HepG2 (cell line): ENCODE results near the gene OR6S1. TPM values are rescaled to one million over a fixed set of nuclear protein-coding genes. Genes with fewer than 3 reads are reported as not detected.

ENCODE experiments used
- DNMT3B ChIP-seq: conservative IDR thresholded peaks from 2 replicates; pipeline ENCODE4 v1.6.1; 2016; ENCODE audit warnings: missing biosample characterization, control low read depth
- GATAD2A ChIP-seq: IDR thresholded peaks from 2 replicates; pipeline ENCODE4 v1.6.1; 2016
- HMG20B ChIP-seq: conservative IDR thresholded peaks from 2 replicates; pipeline ENCODE4 v1.6.1; 2016; ENCODE audit warnings: missing genetic modification reagents, missing compliant biosample characterization
- HNRNPLL ChIP-seq: fragments of 200-400 bp; formaldehyde crosslinking; IDR thresholded peaks from 2 replicates; pipeline ENCODE4 v1.6.1; 2017; ENCODE audit warnings: mild to moderate bottlenecking, low read depth, low read length; ENCODE audit not compliant: poor library complexity, severe bottlenecking
- KDM5A ChIP-seq: fragments of 200-600 bp; sonication (generic); IDR thresholded peaks from 2 replicates; pipeline ENCODE4 v1.7.0; 2018; ENCODE audit warnings: antibody characterized with exemption, mild to moderate bottlenecking, low read length, borderline replicate concordance
- MAF1 ChIP-seq: sonication (generic); formaldehyde crosslinking; IDR thresholded peaks from 2 replicates; pipeline ENCODE4 v1.5.0; 2020; ENCODE audit warnings: missing genetic modification reagents, borderline replicate concordance
- MAFG ChIP-seq: sonication (generic); formaldehyde crosslinking; IDR thresholded peaks from 2 replicates; pipeline ENCODE4 v1.5.1; 2020; ENCODE audit warnings: mild to moderate bottlenecking, missing genetic modification reagents
- MTA1 ChIP-seq: sonication (generic); formaldehyde crosslinking; IDR thresholded peaks from 2 replicates; pipeline ENCODE4 v1.4.0; 2020; ENCODE audit warnings: missing genetic modification reagents, mild to moderate bottlenecking, borderline replicate concordance
- MTA3 ChIP-seq: sonication (generic); formaldehyde crosslinking; IDR thresholded peaks from 2 replicates; pipeline ENCODE4 v1.4.0; 2020; ENCODE audit warnings: missing genetic modification reagents
- MXD4 ChIP-seq: IDR thresholded peaks from 2 replicates; pipeline ENCODE4 v1.6.1; 2016; ENCODE audit warnings: mild to moderate bottlenecking, missing biosample characterization, missing genetic modification reagents
- PHF8 ChIP-seq: sonication (generic); formaldehyde crosslinking; IDR thresholded peaks from 2 replicates; pipeline ENCODE4 v1.5.0; 2020; ENCODE audit warnings: missing genetic modification reagents
- PPARG ChIP-seq: conservative IDR thresholded peaks from 2 replicates; pipeline ENCODE4 v1.6.1; 2016; ENCODE audit warnings: missing biosample characterization, missing genetic modification reagents
- PRPF4 ChIP-seq: fragments of 200-400 bp; formaldehyde crosslinking; IDR thresholded peaks from 2 replicates; pipeline ENCODE4 v1.6.1; 2016; ENCODE audit warnings: low read length, low read depth; ENCODE audit not compliant: poor library complexity, severe bottlenecking
- SETDB1 ChIP-seq: sonication (generic); formaldehyde crosslinking; IDR thresholded peaks from 2 replicates; pipeline ENCODE4 v1.5.1; 2020; ENCODE audit warnings: missing genetic modification reagents, mild to moderate bottlenecking, borderline replicate concordance
- SMC3 ChIP-seq: IDR thresholded peaks from 2 replicates; pipeline ENCODE4 v1.6.1; 2011; ENCODE audit warnings: low read length, improper control_type of control experiment
- SNAPC2 ChIP-seq: sonication (generic); formaldehyde crosslinking; IDR thresholded peaks from 2 replicates; pipeline ENCODE4 v1.8.1; 2022; ENCODE audit warnings: mild to moderate bottlenecking, missing genetic modification reagents
- STAG1 ChIP-seq: sonication (generic); formaldehyde crosslinking; IDR thresholded peaks from 2 replicates; pipeline ENCODE4 v1.4.0; 2020; ENCODE audit warnings: missing genetic modification reagents
- YEATS2 ChIP-seq: sonication (generic); formaldehyde crosslinking; IDR thresholded peaks from 2 replicates; pipeline ENCODE4 v1.4.0; 2020; ENCODE audit warnings: missing genetic modification reagents, borderline replicate concordance
- ZNF232 ChIP-seq: sonication (generic); formaldehyde crosslinking; IDR thresholded peaks from 2 replicates; pipeline ENCODE4 v1.4.0; 2020; ENCODE audit warnings: missing genetic modification reagents, borderline replicate concordance
- ZNF317 ChIP-seq: sonication (generic); formaldehyde crosslinking; IDR thresholded peaks from 2 replicates; pipeline ENCODE4 v1.5.0; 2020; ENCODE audit warnings: mild to moderate bottlenecking, missing genetic modification reagents
- ZNF652 ChIP-seq: IDR thresholded peaks from 2 replicates; pipeline ENCODE4 v1.6.1; 2016; ENCODE audit warnings: low read depth, borderline replicate concordance
- ZNF724P ChIP-seq: sonication (generic); formaldehyde crosslinking; IDR thresholded peaks from 2 replicates; pipeline ENCODE4 v1.8.0; 2022; ENCODE audit warnings: missing genetic modification reagents, borderline replicate concordance
- ZNF776 ChIP-seq: sonication (generic); formaldehyde crosslinking; IDR thresholded peaks from 2 replicates; pipeline ENCODE4 v1.4.0; 2020; ENCODE audit warnings: mild to moderate bottlenecking, missing genetic modification reagents
- polyA plus RNA-seq, 8 experiments: library from polyadenylated mRNA; depleted of rRNA in 3 of 8; stranded (reverse) in 7 of 8; unstranded in 1 of 8; fragments of >200 nt; fragmentation: Illumina TruSeq in 4 of 8; extraction: Trizol in 4 of 8; gene quantifications; 2 replicates each; pipeline versions ENCODE4 v1.2.1 to v1.2.3, GENCODE V29; 2011 to 2016; ENCODE audit warnings: low read depth in 4 of 8, missing spikeins in 1 of 8, mixed read lengths in 1 of 8; ENCODE audit not compliant: insufficient read depth in 1 of 8
- total RNA-seq, 5 experiments: library from RNA; depleted of rRNA; stranded (reverse); fragments of >200 nt; fragmentation: Illumina TruSeq; extraction: Trizol; gene quantifications; 2 replicates each; pipeline ENCODE4 v1.2.3, GENCODE V29; 2016; ENCODE audit warnings: low read depth in 1 of 5
- TF ChIP-seq, protein P1 (sequence below): sonication (generic); formaldehyde crosslinking; conservative IDR thresholded peaks from 2 replicates; pipeline ENCODE4 v1.4.0; 2020; ENCODE audit warnings: missing genetic modification reagents
- TF ChIP-seq, protein P2 (sequence below): sonication (generic); formaldehyde crosslinking; IDR thresholded peaks from 2 replicates; pipeline ENCODE4 v1.4.0; 2020; ENCODE audit warnings: mild to moderate bottlenecking, missing genetic modification reagents

OR6S1 gene
- total and polyA plus RNA-seq, 2 of the 13 experiments (the other 11 are each of a cell fraction or from before 2014, with no cell fraction given): 0.09 TPM; not detected in 1

DNA sequence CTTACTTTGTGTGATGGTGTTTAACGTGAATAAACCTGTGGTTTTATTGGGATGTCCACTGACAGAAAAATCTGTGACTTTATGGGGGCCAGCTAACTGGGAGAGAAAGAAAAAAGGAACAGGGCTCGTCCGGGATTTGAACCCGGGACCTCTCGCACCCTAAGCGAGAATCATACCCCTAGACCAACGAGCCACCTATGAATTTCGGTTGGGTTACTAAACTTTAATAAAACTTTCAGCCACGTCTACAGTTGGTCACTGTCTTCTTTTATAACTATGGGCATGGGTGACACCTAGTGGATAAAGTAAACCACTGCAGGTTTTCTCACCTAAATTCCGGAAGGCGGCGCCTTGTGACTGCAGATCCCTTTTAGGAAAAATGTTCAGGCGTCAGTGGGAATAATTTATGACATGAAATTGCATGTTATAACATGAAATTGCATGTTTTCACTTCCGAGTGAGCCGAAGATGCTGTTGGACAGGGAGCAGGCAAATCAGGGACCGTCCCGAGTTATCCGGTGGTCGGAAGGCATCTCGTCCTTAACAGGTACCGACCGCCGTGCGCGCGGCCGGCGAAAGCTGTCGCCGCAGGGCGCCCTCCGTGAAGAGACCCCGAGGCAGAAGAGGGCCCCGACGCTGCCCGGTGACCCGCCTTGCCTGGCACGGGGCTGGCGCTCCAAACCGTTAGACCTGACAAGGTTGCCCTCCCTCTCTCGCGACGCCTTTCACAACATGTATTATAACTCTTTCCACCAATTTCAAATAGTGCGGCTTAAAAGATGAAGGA lies 32.1 kb downstream of the OR6S1 start (continued):
- TF ChIP-seq MXD4 (CRISPR knock-in tag) (0 out of 2 replicates have a peak, but pooled peaks have one; percentile 42), SNAPC2 (CRISPR knock-in tag) (0 out of 2 replicates have a peak, but pooled peaks have one; percentile 22), PPARG (CRISPR knock-in tag) (peak; percentile 56; the same call in 1 of the 2 replicates), ZNF317 (CRISPR knock-in tag) (peak; percentile 18; the same call in 1 of the 2 replicates), ZNF776 (peak; percentile 60; the same call in 1 of the 2 replicates), PRPF4 (peak; percentile 68), ZNF724P (CRISPR knock-in tag) (peak; percentile 59; the same call in 1 of the 2 replicates), ZNF652 (CRISPR knock-in tag) (peak; percentile 26; the same call in 1 of the 2 replicates), MAFG (no peak), HNRNPLL (peak; percentile 14), MAF1 (CRISPR knock-in tag) (peak; percentile 91; the same call in 1 of the 2 replicates), DNMT3B (CRISPR knock-in tag) (peak; percentile 84), SMC3 (peak; percentile 91), MTA1 (peak; percentile 36; the same call in 1 of the 2 replicates), ZNF232 (CRISPR knock-in tag) (peak; percentile 87), MTA3 (no peak), KDM5A (peak; percentile 79; the same call in 1 of the 2 replicates), HMG20B (CRISPR knock-in tag) (no peak), GATAD2A (CRISPR knock-in tag) (peak; percentile 71; the same call in 1 of the 2 replicates), SETDB1 (CRISPR knock-in tag) (no peak), PHF8 (CRISPR knock-in tag) (peak; percentile 74; the same call in 1 of the 2 replicates), STAG1 (CRISPR knock-in tag) (peak; percentile 99), YEATS2 (0 out of 2 replicates have a peak, but pooled peaks have one; percentile 12)
- TF ChIP-seq, protein P1, sequence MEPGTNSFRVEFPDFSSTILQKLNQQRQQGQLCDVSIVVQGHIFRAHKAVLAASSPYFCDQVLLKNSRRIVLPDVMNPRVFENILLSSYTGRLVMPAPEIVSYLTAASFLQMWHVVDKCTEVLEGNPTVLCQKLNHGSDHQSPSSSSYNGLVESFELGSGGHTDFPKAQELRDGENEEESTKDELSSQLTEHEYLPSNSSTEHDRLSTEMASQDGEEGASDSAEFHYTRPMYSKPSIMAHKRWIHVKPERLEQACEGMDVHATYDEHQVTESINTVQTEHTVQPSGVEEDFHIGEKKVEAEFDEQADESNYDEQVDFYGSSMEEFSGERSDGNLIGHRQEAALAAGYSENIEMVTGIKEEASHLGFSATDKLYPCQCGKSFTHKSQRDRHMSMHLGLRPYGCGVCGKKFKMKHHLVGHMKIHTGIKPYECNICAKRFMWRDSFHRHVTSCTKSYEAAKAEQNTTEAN (CRISPR knock-in tag): 0 out of 2 replicates have a peak, but pooled peaks have one; percentile 20
- TF ChIP-seq, protein P2, sequence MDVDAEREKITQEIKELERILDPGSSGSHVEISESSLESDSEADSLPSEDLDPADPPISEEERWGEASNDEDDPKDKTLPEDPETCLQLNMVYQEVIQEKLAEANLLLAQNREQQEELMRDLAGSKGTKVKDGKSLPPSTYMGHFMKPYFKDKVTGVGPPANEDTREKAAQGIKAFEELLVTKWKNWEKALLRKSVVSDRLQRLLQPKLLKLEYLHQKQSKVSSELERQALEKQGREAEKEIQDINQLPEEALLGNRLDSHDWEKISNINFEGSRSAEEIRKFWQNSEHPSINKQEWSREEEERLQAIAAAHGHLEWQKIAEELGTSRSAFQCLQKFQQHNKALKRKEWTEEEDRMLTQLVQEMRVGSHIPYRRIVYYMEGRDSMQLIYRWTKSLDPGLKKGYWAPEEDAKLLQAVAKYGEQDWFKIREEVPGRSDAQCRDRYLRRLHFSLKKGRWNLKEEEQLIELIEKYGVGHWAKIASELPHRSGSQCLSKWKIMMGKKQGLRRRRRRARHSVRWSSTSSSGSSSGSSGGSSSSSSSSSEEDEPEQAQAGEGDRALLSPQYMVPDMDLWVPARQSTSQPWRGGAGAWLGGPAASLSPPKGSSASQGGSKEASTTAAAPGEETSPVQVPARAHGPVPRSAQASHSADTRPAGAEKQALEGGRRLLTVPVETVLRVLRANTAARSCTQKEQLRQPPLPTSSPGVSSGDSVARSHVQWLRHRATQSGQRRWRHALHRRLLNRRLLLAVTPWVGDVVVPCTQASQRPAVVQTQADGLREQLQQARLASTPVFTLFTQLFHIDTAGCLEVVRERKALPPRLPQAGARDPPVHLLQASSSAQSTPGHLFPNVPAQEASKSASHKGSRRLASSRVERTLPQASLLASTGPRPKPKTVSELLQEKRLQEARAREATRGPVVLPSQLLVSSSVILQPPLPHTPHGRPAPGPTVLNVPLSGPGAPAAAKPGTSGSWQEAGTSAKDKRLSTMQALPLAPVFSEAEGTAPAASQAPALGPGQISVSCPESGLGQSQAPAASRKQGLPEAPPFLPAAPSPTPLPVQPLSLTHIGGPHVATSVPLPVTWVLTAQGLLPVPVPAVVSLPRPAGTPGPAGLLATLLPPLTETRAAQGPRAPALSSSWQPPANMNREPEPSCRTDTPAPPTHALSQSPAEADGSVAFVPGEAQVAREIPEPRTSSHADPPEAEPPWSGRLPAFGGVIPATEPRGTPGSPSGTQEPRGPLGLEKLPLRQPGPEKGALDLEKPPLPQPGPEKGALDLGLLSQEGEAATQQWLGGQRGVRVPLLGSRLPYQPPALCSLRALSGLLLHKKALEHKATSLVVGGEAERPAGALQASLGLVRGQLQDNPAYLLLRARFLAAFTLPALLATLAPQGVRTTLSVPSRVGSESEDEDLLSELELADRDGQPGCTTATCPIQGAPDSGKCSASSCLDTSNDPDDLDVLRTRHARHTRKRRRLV (CRISPR knock-in tag): peak; percentile 90
